HepG2 (cell line): Measurements from ENCODE around the gene TEX261. TPM values are rescaled to one million over a fixed set of nuclear protein-coding genes. Genes with fewer than 3 reads are reported as not detected.

Source experiments
- ATAC-seq: fragments of 200-7000 bp; cut with Tn5 transposase; 3 replicates; pipeline ENCODE4 v1.9.1; 2020; ENCODE audit warnings: mild to moderate bottlenecking, moderate library complexity
- BruUV-seq: library from RNA; stranded (reverse); fragments of 400-500 nt; replicated peaks from 2 replicates; lab custom pipeline; 2021; lab: Mats Ljungman, UMichigan
- CTCF ChIA-PET: fragments of 300-600 bp; formaldehyde crosslinking; extraction: SDS; loops from one replicate; lab custom pipeline; 2021; ENCODE audit warnings: low total read pairs, inconsistent platforms, low intra/inter-chr PET ratio; lab: Yijun Ruan, JAX
- POLR2A ChIA-PET: fragments of 350-600 bp; sonication (Branson Sonifier 250); formaldehyde crosslinking; loops from one replicate; lab custom pipeline; 2020; ENCODE audit warnings: antibody characterized with exemption, inconsistent platforms; lab: Yijun Ruan, JAX
- DNase-seq: peaks from one replicate; pipeline ENCODE4 v3.0.0-alpha.2; 2015; ENCODE audit warnings: low spot score
- FAIRE-seq: peaks from 3 replicates; lab custom pipeline; 2011; peaks lifted over from hg19 to GRCh38; lab: Jason Lieb, UNC
- H2AFZ ChIP-seq: one replicate; pipeline ENCODE4 v1.6.1; 2011; ENCODE audit warnings: low read length, inconsistent platforms
- H3K27ac ChIP-seq: fragments of 300-600 bp; 3 replicates; pipeline ENCODE4 v1.8.0; 2011; ENCODE audit warnings: mixed run types, mild to moderate bottlenecking, mixed read lengths, low read length, inconsistent platforms; ENCODE audit not compliant: insufficient read depth; ENCODE audit errors: extremely low read length
- H3K27me3 ChIP-seq, 2 experiments: fragments of 200-600 bp in 1 of 2; 2 replicates in 1 of 2; 3 replicates in 1 of 2; pipeline versions ENCODE4 v1.6.0 to v1.8.0; 2011; ENCODE audit warnings: low read length in 2 of 2, mild to moderate bottlenecking in 2 of 2, moderate library complexity in 2 of 2, inconsistent platforms in 1 of 2; ENCODE audit not compliant: insufficient read depth in 2 of 2, control insufficient read depth in 1 of 2
- H3K36me3 ChIP-seq, 2 experiments: fragments of 200-600 bp in 1 of 2; replicated peaks in 1 of 2; 2 replicates in 1 of 2; 3 replicates in 1 of 2; pipeline versions ENCODE4 v1.5.1 to v1.8.0; 2011; ENCODE audit warnings: low read length in 2 of 2, inconsistent platforms in 1 of 2; ENCODE audit not compliant: insufficient read depth in 2 of 2, control insufficient read depth in 1 of 2
- H3K4me1 ChIP-seq: 2 replicates; pipeline ENCODE4 v1.5.1; 2012; ENCODE audit warnings: low read length, inconsistent platforms; ENCODE audit not compliant: insufficient read depth
- H3K4me2 ChIP-seq: 2 replicates; pipeline ENCODE4 v1.6.0; 2011; ENCODE audit warnings: low read depth, low read length, inconsistent platforms
- H3K4me3 ChIP-seq, 3 experiments: fragments of 200-600 bp in 1 of 3; sonication (generic), shearing (Covaris generic) in 1 of 3; replicated peaks in 1 of 3; 2 replicates each; pipeline ENCODE4 v1.5.1; 2011 to 2016; ENCODE audit warnings: low read length in 3 of 3, inconsistent platforms in 2 of 3, low read depth in 2 of 3, mild to moderate bottlenecking in 2 of 3, control low read depth in 1 of 3, mixed read lengths in 1 of 3; ENCODE audit not compliant: insufficient read depth in 1 of 3
- H3K79me2 ChIP-seq: one replicate; pipeline ENCODE4 v1.6.1; 2011; ENCODE audit warnings: low read length, inconsistent platforms; ENCODE audit not compliant: insufficient read depth
- H3K9ac ChIP-seq: 2 replicates; pipeline ENCODE4 v1.6.0; 2011; ENCODE audit warnings: mild to moderate bottlenecking, low read depth, low read length, inconsistent platforms; ENCODE audit not compliant: insufficient read depth
- H3K9me3 ChIP-seq: 2 replicates; pipeline ENCODE4 v1.5.1; 2012; ENCODE audit warnings: mild to moderate bottlenecking, low read length
- H4K20me1 ChIP-seq: 2 replicates; pipeline ENCODE4 v1.6.0; 2011; ENCODE audit warnings: inconsistent platforms, mild to moderate bottlenecking, low read length, moderate library complexity; ENCODE audit not compliant: insufficient read depth
- CREB1 ChIP-seq, 2 experiments: fragments of 450-650 bp in 1 of 2; IDR thresholded peaks; 2 replicates each; pipeline ENCODE4 v1.6.1; 2016 to 2017; ENCODE audit warnings: control low read depth in 1 of 2, mild to moderate bottlenecking in 1 of 2, missing compliant biosample characterization in 1 of 2, missing genetic modification characterization in 1 of 2
- CREM ChIP-seq, 2 experiments: sonication (generic) in 1 of 2; formaldehyde crosslinking in 1 of 2; IDR thresholded peaks; 2 replicates each; pipeline versions ENCODE4 v1.4.0 to v1.6.1; 2016 to 2020; ENCODE audit warnings: antibody characterized with exemption in 1 of 2, mild to moderate bottlenecking in 1 of 2, missing genetic modification reagents in 1 of 2
- HNRNPK ChIP-seq: fragments of 200-400 bp; formaldehyde crosslinking; IDR thresholded peaks from 2 replicates; pipeline ENCODE4 v1.6.1; 2018; ENCODE audit warnings: low read length, low read depth, moderate library complexity, mild to moderate bottlenecking; ENCODE audit not compliant: poor library complexity, severe bottlenecking
- MAFG ChIP-seq: sonication (generic); formaldehyde crosslinking; IDR thresholded peaks from 2 replicates; pipeline ENCODE4 v1.5.1; 2020; ENCODE audit warnings: mild to moderate bottlenecking, missing genetic modification reagents
- RBFOX2 ChIP-seq: fragments of 200-400 bp; formaldehyde crosslinking; IDR thresholded peaks from 2 replicates; pipeline ENCODE4 v1.6.1; 2017; ENCODE audit warnings: low read depth, mild to moderate bottlenecking, low read length
- SMARCC2 ChIP-seq: fragments of 450-650 bp; IDR thresholded peaks from 2 replicates; pipeline ENCODE4 v1.6.1; 2017; ENCODE audit warnings: antibody characterized with exemption, mild to moderate bottlenecking
- ZNF331 ChIP-seq: sonication (generic); formaldehyde crosslinking; IDR thresholded peaks from 2 replicates; pipeline ENCODE4 v1.4.0; 2020; ENCODE audit warnings: missing genetic modification reagents
- ZNF335 ChIP-seq: sonication (generic); formaldehyde crosslinking; IDR thresholded peaks from 2 replicates; pipeline ENCODE4 v1.4.0; 2020; ENCODE audit warnings: missing genetic modification reagents
- ZNF577 ChIP-seq: sonication (generic); formaldehyde crosslinking; IDR thresholded peaks from 2 replicates; pipeline ENCODE4 v1.4.0; 2020; ENCODE audit warnings: mild to moderate bottlenecking, low read depth, missing genetic modification reagents, borderline replicate concordance
- ZNF7 ChIP-seq: IDR thresholded peaks from 2 replicates; pipeline ENCODE4 v1.6.1; 2016; ENCODE audit warnings: missing biosample characterization, missing genetic modification reagents
- ZNF878 ChIP-seq: sonication (generic); formaldehyde crosslinking; IDR thresholded peaks from 2 replicates; pipeline ENCODE4 v1.8.1; 2023; ENCODE audit warnings: mild to moderate bottlenecking, missing genetic modification reagents, moderate library complexity
- WGBS: methylation state at CpG from one replicate; pipeline ENCODE4 v1.1.6; 2017; ENCODE audit warnings: low lambda C conversion rate; 5-methylcytosine and 5-hydroxymethylcytosine counted together
- in situ Hi-C: cut with HindIII; loops from 2 replicates; pipeline ENCODE4 v1.10.0; 2017; ENCODE audit warnings: low pct_unique_long_range_greater_than_20kb; ENCODE audit not compliant: extremely low pct_ligation_motif_present
- intact Hi-C: fragments of 100-400 bp; cut with micrococcal nuclease; formaldehyde crosslinking; loops from one replicate; pipeline ENCODE4 v1.10.0; 2022; ENCODE audit not compliant: unreplicated experiment
- polyA plus RNA-seq, 8 experiments: library from polyadenylated mRNA; depleted of rRNA in 3 of 8; stranded (reverse) in 7 of 8; unstranded in 1 of 8; fragments of >200 nt; fragmentation: Illumina TruSeq in 4 of 8; extraction: Trizol in 4 of 8; gene quantifications; 2 replicates each; pipeline versions ENCODE4 v1.2.1 to v1.2.3, GENCODE V29; 2011 to 2016; ENCODE audit warnings: low read depth in 4 of 8, missing spikeins in 1 of 8, mixed read lengths in 1 of 8; ENCODE audit not compliant: insufficient read depth in 1 of 8
- total RNA-seq, 5 experiments: library from RNA; depleted of rRNA; stranded (reverse); fragments of >200 nt; fragmentation: Illumina TruSeq; extraction: Trizol; gene quantifications; 2 replicates each; pipeline ENCODE4 v1.2.3, GENCODE V29; 2016; ENCODE audit warnings: low read depth in 1 of 5
- TF ChIP-seq, protein P1 (sequence below): sonication (generic); formaldehyde crosslinking; IDR thresholded peaks from 2 replicates; pipeline ENCODE4 v1.4.0; 2020; ENCODE audit warnings: mild to moderate bottlenecking, missing genetic modification reagents
- TF ChIP-seq, protein P2 (sequence below): IDR thresholded peaks from 2 replicates; pipeline ENCODE4 v1.6.1; 2016; ENCODE audit warnings: missing genetic modification reagents, missing compliant biosample characterization
- TF ChIP-seq, protein P3 (sequence below): sonication (generic); formaldehyde crosslinking; IDR thresholded peaks from 2 replicates; pipeline ENCODE4 v1.4.0; 2020; ENCODE audit warnings: missing genetic modification reagents
- TF ChIP-seq, protein P4 (sequence below): fragments of 450-650 bp; IDR thresholded peaks from 2 replicates; pipeline ENCODE4 v1.6.1; 2016
- TF ChIP-seq, protein P5 (sequence below): sonication (generic); formaldehyde crosslinking; IDR thresholded peaks from 2 replicates; pipeline ENCODE4 v1.4.0; 2020; ENCODE audit warnings: mild to moderate bottlenecking, low read depth, missing genetic modification reagents

Gene TEX261
- total and polyA plus RNA-seq, 2 of the 13 experiments (the other 11 are each of a cell fraction or from before 2014, with no cell fraction given) = 43.8 to 78.7 TPM

DNA sequence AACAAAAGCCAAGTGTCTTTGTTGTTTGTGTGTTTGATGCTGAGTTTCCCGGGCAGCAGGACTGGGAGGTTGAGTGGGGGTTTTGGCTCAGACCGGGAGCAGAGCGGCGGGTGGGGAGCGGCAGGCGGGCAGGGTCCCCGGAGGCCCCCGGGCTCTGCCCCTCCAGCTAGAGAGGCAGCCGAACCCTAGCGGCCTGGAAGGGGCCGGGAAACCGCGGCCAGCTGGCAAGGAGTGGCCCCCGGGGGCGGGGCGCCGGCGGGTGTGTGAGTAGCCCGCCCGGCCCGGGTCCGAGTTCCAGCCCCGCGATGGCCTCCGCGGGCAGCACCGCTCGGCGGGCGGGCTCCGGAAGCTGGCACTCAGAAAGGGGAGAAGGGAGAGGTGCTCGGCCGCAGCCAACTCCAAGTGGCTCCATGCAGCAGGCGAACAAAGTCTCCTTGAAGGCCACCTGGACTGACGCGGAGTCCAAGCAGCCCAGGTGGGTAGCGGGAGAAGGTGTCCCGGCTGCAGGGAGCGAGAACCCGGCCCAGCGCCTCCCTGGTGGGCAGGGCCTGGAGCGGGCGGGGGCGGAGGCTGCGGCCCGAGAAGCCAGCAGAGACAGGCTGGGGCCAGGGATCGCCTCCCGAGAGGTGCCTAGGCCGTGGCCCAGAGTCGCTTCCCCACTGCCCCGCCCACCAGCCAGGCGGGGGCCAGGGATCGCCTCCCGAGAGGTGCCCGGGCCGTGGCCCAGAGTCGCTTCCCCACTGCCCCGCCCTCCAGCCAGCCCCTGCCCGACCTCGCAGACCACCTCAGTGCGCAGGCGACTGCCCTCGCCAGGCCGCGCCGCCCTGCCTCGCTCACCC is 16.1 kb downstream of the TEX261 start, which contains the start of gene ANKRD53:
ANKRD53 (plus strand) TSS at position 290 of the 839 bp plus-strand sequence; CDS start at position 306, 16 bp downstream.
- ATAC-seq (peak; percentile 38), FAIRE-seq (no peak), DNase-seq (no peak)
- POLR2A ChIA-PET = interaction anchor here (1.1 kb wide), 1 partner anchor 16 kb away, joined by 3 read pairs; the partner anchor contains the start of gene TEX261
- Histone ChIP-seq H4K20me1 (no peaks in the 10 kb centered on the region), H3K4me2 (peak within 1 kb of the TSS; percentile 90), H3K4me3 (peak within 1 kb of the TSS; percentile 29 to 75 (median 36); a peak in 5 of 6 replicates), H3K36me3 (no peaks in the 10 kb centered on the region), H3K27ac (no peak within 1 kb of the TSS), H3K9me3 (no peaks in the 10 kb centered on the region), H3K27me3 (no peaks in the 10 kb centered on the region), H3K4me1 (peaks cover 14% of the 10 kb centered on the region), H2AFZ (no peak within 1 kb of the TSS), H3K9ac (peak within 1 kb of the TSS; percentile 33; the same call in 1 of the 2 replicates), H3K79me2 (no peaks in the 10 kb centered on the region)
- intact Hi-C loops (no loop called here), in situ Hi-C loops (no loop called here)
- WGBS = 77% methylated on average over 44 of the region's 67 CpGs
- CTCF ChIA-PET = interaction anchor here (1.1 to 3.1 kb wide), 3 partner anchors 14 to 30 kb away, joined by 4 to 34 read pairs (median 5); partner anchors contain the start of gene TEX261
- BruUV-seq = no TSS peak
- TF ChIP-seq SMARCC2 (no peak), CREM (IDR thresholded peaks at IDR 0.05) (no peak), CREM (CRISPR knock-in tag; IDR thresholded peaks at IDR 0.05) (no peak), CREB1 (IDR thresholded peaks at IDR 0.05) (no peak), CREB1 (CRISPR knock-in tag; IDR thresholded peaks at IDR 0.05) (no peak), ZNF577 (CRISPR knock-in tag) (no peak), RBFOX2 (0 out of 2 replicates have a peak, but pooled peaks have one; percentile 28), HNRNPK (peak; percentile 23), ZNF878 (no peak), ZNF335 (CRISPR knock-in tag) (no peak), ZNF331 (no peak), ZNF7 (CRISPR knock-in tag) (peak; percentile 63; the same call in 1 of the 2 replicates), MAFG (CRISPR knock-in tag) (no peak)
- TF ChIP-seq, protein P1, sequence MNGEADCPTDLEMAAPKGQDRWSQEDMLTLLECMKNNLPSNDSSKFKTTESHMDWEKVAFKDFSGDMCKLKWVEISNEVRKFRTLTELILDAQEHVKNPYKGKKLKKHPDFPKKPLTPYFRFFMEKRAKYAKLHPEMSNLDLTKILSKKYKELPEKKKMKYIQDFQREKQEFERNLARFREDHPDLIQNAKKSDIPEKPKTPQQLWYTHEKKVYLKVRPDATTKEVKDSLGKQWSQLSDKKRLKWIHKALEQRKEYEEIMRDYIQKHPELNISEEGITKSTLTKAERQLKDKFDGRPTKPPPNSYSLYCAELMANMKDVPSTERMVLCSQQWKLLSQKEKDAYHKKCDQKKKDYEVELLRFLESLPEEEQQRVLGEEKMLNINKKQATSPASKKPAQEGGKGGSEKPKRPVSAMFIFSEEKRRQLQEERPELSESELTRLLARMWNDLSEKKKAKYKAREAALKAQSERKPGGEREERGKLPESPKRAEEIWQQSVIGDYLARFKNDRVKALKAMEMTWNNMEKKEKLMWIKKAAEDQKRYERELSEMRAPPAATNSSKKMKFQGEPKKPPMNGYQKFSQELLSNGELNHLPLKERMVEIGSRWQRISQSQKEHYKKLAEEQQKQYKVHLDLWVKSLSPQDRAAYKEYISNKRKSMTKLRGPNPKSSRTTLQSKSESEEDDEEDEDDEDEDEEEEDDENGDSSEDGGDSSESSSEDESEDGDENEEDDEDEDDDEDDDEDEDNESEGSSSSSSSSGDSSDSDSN (CRISPR knock-in tag) = peak; percentile 20; the same call in 1 of the 2 replicates
- TF ChIP-seq, protein P2, sequence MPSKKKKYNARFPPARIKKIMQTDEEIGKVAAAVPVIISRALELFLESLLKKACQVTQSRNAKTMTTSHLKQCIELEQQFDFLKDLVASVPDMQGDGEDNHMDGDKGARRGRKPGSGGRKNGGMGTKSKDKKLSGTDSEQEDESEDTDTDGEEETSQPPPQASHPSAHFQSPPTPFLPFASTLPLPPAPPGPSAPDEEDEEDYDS (CRISPR knock-in tag) = no peak
- TF ChIP-seq, protein P3, sequence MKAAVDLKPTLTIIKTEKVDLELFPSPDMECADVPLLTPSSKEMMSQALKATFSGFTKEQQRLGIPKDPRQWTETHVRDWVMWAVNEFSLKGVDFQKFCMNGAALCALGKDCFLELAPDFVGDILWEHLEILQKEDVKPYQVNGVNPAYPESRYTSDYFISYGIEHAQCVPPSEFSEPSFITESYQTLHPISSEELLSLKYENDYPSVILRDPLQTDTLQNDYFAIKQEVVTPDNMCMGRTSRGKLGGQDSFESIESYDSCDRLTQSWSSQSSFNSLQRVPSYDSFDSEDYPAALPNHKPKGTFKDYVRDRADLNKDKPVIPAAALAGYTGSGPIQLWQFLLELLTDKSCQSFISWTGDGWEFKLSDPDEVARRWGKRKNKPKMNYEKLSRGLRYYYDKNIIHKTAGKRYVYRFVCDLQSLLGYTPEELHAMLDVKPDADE (CRISPR knock-in tag) = no peak
- TF ChIP-seq, protein P4, sequence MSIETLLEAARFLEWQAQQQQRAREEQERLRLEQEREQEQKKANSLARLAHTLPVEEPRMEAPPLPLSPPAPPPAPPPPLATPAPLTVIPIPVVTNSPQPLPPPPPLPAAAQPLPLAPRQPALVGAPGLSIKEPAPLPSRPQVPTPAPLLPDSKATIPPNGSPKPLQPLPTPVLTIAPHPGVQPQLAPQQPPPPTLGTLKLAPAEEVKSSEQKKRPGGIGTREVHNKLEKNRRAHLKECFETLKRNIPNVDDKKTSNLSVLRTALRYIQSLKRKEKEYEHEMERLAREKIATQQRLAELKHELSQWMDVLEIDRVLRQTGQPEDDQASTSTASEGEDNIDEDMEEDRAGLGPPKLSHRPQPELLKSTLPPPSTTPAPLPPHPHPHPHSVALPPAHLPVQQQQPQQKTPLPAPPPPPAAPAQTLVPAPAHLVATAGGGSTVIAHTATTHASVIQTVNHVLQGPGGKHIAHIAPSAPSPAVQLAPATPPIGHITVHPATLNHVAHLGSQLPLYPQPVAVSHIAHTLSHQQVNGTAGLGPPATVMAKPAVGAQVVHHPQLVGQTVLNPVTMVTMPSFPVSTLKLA = no peak
- TF ChIP-seq, protein P5, sequence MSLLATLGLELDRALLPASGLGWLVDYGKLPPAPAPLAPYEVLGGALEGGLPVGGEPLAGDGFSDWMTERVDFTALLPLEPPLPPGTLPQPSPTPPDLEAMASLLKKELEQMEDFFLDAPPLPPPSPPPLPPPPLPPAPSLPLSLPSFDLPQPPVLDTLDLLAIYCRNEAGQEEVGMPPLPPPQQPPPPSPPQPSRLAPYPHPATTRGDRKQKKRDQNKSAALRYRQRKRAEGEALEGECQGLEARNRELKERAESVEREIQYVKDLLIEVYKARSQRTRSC (CRISPR knock-in tag) = no peak
